ENCODE data around the gene CNOT6L.

CNOT6L gene

GRCh38 chr4:77844363-77844762 is 25.2 kb upstream of the CNOT6L start:
- TF ChIP-seq CTCF (IDR thresholded peaks at IDR 0.05; ENCODE audit: low read length), result no peak
- TF ChIP-seq EZH2 (optimal IDR thresholded peaks at IDR 0.05; ENCODE audit: low read depth, low read length), result no peak
- no peak for TF ChIP-seq EZH2phosphoT487 (IDR thresholded peaks at IDR 0.05; ENCODE audit: low read length)

GRCh38 chr4:77843628-77844027 is 24.5 kb upstream of the CNOT6L start:
- no peaks in the 10 kb centered on the region for H3K27me3 ChIP-seq (replicated peaks; ENCODE audit: insufficient read depth, low read length)
- no peak overlapping the region for H2AFZ ChIP-seq (ENCODE audit: low read length)
- H3K9me2 ChIP-seq (replicated peaks; ENCODE audit: insufficient read depth, low read length), result no peaks in the 10 kb centered on the region
- H3F3A ChIP-seq (ENCODE audit: insufficient read depth, low read length), result no peaks in the 10 kb centered on the region
- no peak for DNase-seq
- H4K20me1 ChIP-seq (ENCODE audit: insufficient read depth, low read length), result no peaks in the 10 kb centered on the region
- no peak overlapping the region for H3K4me3 ChIP-seq (ENCODE audit: low read length)
- no peaks in the 10 kb centered on the region for H3K4me1 ChIP-seq (ENCODE audit: low read length)
- H3K9me3 ChIP-seq (replicated peaks; ENCODE audit: insufficient read depth, low read length), result no peaks in the 10 kb centered on the region
- H3K27ac ChIP-seq (ENCODE audit: low read length), result no peak overlapping the region
- no peak for TF ChIP-seq EZH2phosphoT487 (IDR thresholded peaks at IDR 0.05; ENCODE audit: low read length)
- TF ChIP-seq EZH2 (optimal IDR thresholded peaks at IDR 0.05; ENCODE audit: low read depth, low read length), result no peak
- no peak for TF ChIP-seq CTCF (IDR thresholded peaks at IDR 0.05; ENCODE audit: low read length)
- H3K36me3 ChIP-seq (replicated peaks; ENCODE audit: insufficient read depth, low read length), result no peaks in the 10 kb centered on the region
- H3K79me2 ChIP-seq (ENCODE audit: low read length), result no peaks in the 10 kb centered on the region
- H3K4me2 ChIP-seq (ENCODE audit: low read depth, low read length), result no peak overlapping the region
- no peak overlapping the region for H3K9ac ChIP-seq (ENCODE audit: low read length)

More at GRCh38 chr4:77844363-77844762, 25.2 kb upstream of the CNOT6L start:
- no peak for DNase-seq
- no peaks in the 10 kb centered on the region for H3K27me3 ChIP-seq (replicated peaks; ENCODE audit: insufficient read depth, low read length)
- no peaks in the 10 kb centered on the region for H4K20me1 ChIP-seq (ENCODE audit: insufficient read depth, low read length)
- no peak overlapping the region for H3K4me2 ChIP-seq (ENCODE audit: low read depth, low read length)
- no peak overlapping the region for H3K9ac ChIP-seq (ENCODE audit: low read length)
- no peaks in the 10 kb centered on the region for H3K4me1 ChIP-seq (ENCODE audit: low read length)
- H3F3A ChIP-seq (ENCODE audit: insufficient read depth, low read length), result no peaks in the 10 kb centered on the region
- H3K9me2 ChIP-seq (replicated peaks; ENCODE audit: insufficient read depth, low read length), result no peaks in the 10 kb centered on the region
- no peak overlapping the region for H2AFZ ChIP-seq (ENCODE audit: low read length)
- H3K4me3 ChIP-seq (ENCODE audit: low read length), result no peak overlapping the region
- no peaks in the 10 kb centered on the region for H3K36me3 ChIP-seq (replicated peaks; ENCODE audit: insufficient read depth, low read length)
- H3K9me3 ChIP-seq (replicated peaks; ENCODE audit: insufficient read depth, low read length), result no peaks in the 10 kb centered on the region
- no peak overlapping the region for H3K27ac ChIP-seq (ENCODE audit: low read length)
- no peaks in the 10 kb centered on the region for H3K79me2 ChIP-seq (ENCODE audit: low read length)

- no peak overlapping the region for H3K4me3 ChIP-seq (ENCODE audit: low read length)
- no peaks in the 10 kb centered on the region for H3K27me3 ChIP-seq (replicated peaks; ENCODE audit: insufficient read depth, low read length)
- H3K4me2 ChIP-seq (ENCODE audit: low read depth, low read length), result no peak overlapping the region
- H3K79me2 ChIP-seq (ENCODE audit: low read length), result no peaks in the 10 kb centered on the region
- no peak overlapping the region for H2AFZ ChIP-seq (ENCODE audit: low read length)
- DNase-seq, result no peak
- TF ChIP-seq EZH2phosphoT487 (IDR thresholded peaks at IDR 0.05; ENCODE audit: low read length), result no peak
- TF ChIP-seq CTCF (IDR thresholded peaks at IDR 0.05; ENCODE audit: low read length), result no peak
- TF ChIP-seq EZH2 (optimal IDR thresholded peaks at IDR 0.05; ENCODE audit: low read depth, low read length), result no peak
- H3K4me1 ChIP-seq (ENCODE audit: low read length), result peaks cover 5% of the 10 kb centered on the region; the same call in 1 of the 2 replicates
- no peaks in the 10 kb centered on the region for H3F3A ChIP-seq (ENCODE audit: insufficient read depth, low read length)
- no peaks in the 10 kb centered on the region for H3K9me3 ChIP-seq (replicated peaks; ENCODE audit: insufficient read depth, low read length)
- H3K36me3 ChIP-seq (replicated peaks; ENCODE audit: insufficient read depth, low read length), result no peaks in the 10 kb centered on the region
- H3K9me2 ChIP-seq (replicated peaks; ENCODE audit: insufficient read depth, low read length), result no peaks in the 10 kb centered on the region
- no peak overlapping the region for H3K9ac ChIP-seq (ENCODE audit: low read length)
- no peak overlapping the region for H3K27ac ChIP-seq (ENCODE audit: low read length)
- H4K20me1 ChIP-seq (ENCODE audit: insufficient read depth, low read length), result no peaks in the 10 kb centered on the region
These were observed 15.2 kb upstream of the CNOT6L start for GRCh38 chr4:77834403-77834802.
